Fibroblast of pulmonary artery (primary cell): Measurements from ENCODE around the gene FIGNL1.

ENCODE experiments used
- DNase-seq: peaks from one replicate; pipeline ENCODE4 v3.0.0-alpha.2; 2010; ENCODE audit warnings: low read depth
- H3K4me3 ChIP-seq: replicated peaks from 2 replicates; pipeline ENCODE4 v1.5.1; 2011; ENCODE audit warnings: low read depth, mild to moderate bottlenecking, control low read depth, low read length, moderate library complexity
- CTCF ChIP-seq: IDR thresholded peaks from 2 replicates; pipeline ENCODE4 v1.5.1; 2011; ENCODE audit warnings: mild to moderate bottlenecking, control low read depth, low read length, inconsistent platforms; ENCODE audit errors: missing control alignments

The FIGNL1 gene

GRCh38 chr7:50428911-50429310 lies 21.2 kb downstream of the FIGNL1 start:
- no peak for TF ChIP-seq CTCF

GRCh38 chr7:50427518-50427917 lies 22.6 kb downstream of the FIGNL1 start:
- TF ChIP-seq CTCF: no peak
- no peak for DNase-seq
- no peak overlapping the region for H3K4me3 ChIP-seq

More at GRCh38 chr7:50428911-50429310, 21.2 kb downstream of the FIGNL1 start:
- H3K4me3 ChIP-seq: no peak overlapping the region
- DNase-seq: no peak

- H3K4me3 ChIP-seq: no peak overlapping the region
- no peak for DNase-seq
- no peak for TF ChIP-seq CTCF
Measured at GRCh38 chr7:50426280-50427045, 23.7 kb downstream of the FIGNL1 start.

GRCh38 chr7:50425318-50425717 lies 24.8 kb downstream of the FIGNL1 start:
- no peak for TF ChIP-seq CTCF
- no peak for DNase-seq

GRCh38 chr7:50423860-50424259 lies 26.3 kb downstream of the FIGNL1 start:
- DNase-seq: no peak
- no peak for TF ChIP-seq CTCF
- H3K4me3 ChIP-seq: no peak overlapping the region

More at GRCh38 chr7:50425318-50425717, 24.8 kb downstream of the FIGNL1 start:
- H3K4me3 ChIP-seq: no peak overlapping the region

- no peak for DNase-seq
- TF ChIP-seq CTCF: no peak
- H3K4me3 ChIP-seq: no peak overlapping the region
Measured at GRCh38 chr7:50422858-50423257, 27.3 kb downstream of the FIGNL1 start.

- H3K4me3 ChIP-seq: no peak overlapping the region
- DNase-seq: no peak
- TF ChIP-seq CTCF: no peak
Measured at GRCh38 chr7:50421043-50421442, 29.1 kb downstream of the FIGNL1 start.
